ENCODE measurements around the gene PRR30.

GRCh38 chr2:27150639-27151230 is 11.5 kb upstream of the PRR30 start:
- TF ChIP-seq CTCF (conservative IDR thresholded peaks at IDR 0.05 in 1 of 2, IDR thresholded peaks at IDR 0.05 in 1 of 2; ENCODE audit: low read depth in 1 of 2, low read length in 2 of 2) (no peak), EZH2 (IDR thresholded peaks at IDR 0.05; ENCODE audit: low read length, missing control alignments) (no peak)
